Nephron (organoid): ENCODE data around the gene CA9.
A peak's percentile ranks its signal among the peaks of the same experiment; 100 is the strongest.

Experiments used
- H3K27ac Mint-ChIP-seq, 3 experiments: 2 replicates each; pipeline ENCODE4 v1.8.0; 2020; ENCODE audit warnings: mixed read lengths in 3 of 3, mild to moderate bottlenecking in 2 of 3, moderate library complexity in 1 of 3
- H3K27me3 Mint-ChIP-seq: 2 replicates; pipeline ENCODE4 v1.8.0; 2021; ENCODE audit warnings: low read depth, mild to moderate bottlenecking, moderate library complexity, mixed read lengths
- H3K36me3 Mint-ChIP-seq: 2 replicates; pipeline ENCODE4 v1.8.0; 2020; ENCODE audit warnings: low read depth, mixed read lengths
- H3K4me1 Mint-ChIP-seq: 2 replicates; pipeline ENCODE4 v1.8.0; 2020; ENCODE audit warnings: mixed read lengths
- H3K4me3 Mint-ChIP-seq, 3 experiments: 2 replicates each; pipeline ENCODE4 v1.8.0; 2020; ENCODE audit warnings: mild to moderate bottlenecking in 3 of 3, mixed read lengths in 3 of 3, moderate library complexity in 2 of 3
- H3K9me3 Mint-ChIP-seq: 2 replicates; pipeline ENCODE4 v1.8.0; 2020; ENCODE audit warnings: mixed read lengths
- CTCF ChIP-seq, 3 experiments: fragments of 200-600 bp; sonication (generic); IDR thresholded peaks; one replicate each; pipeline ENCODE4 v1.5.0; 2021; ENCODE audit warnings: antibody characterized with exemption in 3 of 3; ENCODE audit not compliant: unreplicated experiment in 3 of 3

The CA9 gene

DNA sequence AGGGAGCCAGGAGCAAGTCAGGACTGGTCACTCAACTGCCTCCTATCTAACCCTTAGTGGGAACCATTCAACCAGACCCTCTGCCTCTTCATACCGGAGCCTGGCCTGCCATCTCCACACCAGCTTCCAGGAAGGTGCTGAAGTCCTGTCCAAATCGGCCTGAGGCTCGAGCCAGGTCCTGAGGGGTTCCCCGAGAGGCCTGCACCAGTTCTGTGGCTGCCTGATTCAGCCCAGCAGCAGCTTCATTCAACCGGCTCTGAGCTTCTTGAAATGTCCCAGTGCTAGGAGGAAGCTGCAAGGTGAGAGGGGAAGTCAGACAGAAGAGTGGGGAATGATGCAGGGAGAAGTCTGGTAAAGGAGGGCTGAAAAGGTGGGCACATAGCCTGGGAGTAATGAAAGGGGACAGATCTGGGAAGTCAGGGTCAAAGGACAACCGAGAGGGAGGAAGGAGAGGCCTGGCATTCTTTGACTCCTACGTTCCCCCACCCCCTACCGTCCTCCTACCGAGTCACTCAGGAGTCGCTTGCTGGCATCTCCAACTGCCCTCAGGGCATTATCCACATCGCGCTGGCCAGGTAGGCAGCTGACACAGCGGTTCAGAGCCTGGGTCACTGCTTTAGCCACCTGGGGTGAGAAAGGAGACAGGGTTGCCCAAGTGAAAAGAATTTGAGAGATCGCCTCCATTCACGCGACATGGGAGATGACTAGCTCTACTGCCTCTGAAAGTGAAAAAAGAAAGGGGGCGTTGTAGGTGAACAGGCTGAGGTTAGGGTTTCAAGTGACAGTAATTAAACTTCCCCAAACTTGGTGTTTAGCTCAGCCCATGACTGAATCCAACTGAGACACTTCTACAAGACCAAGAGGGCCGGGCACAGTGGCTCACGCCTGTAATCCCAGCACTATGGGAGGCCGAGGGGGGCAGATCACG is 38.0 kb downstream of the CA9 start:
- TF ChIP-seq CTCF (IDR thresholded peaks at IDR 0.05; ENCODE audit: unreplicated experiment in 3 of 3) = no peak
- Mint-ChIP-seq H3K36me3 (peaks cover 89% of the 10 kb centered on the region), H3K4me3 (no peak overlapping the region), H3K27me3 (no peaks in the 10 kb centered on the region), H3K9me3 (no peaks in the 10 kb centered on the region), H3K27ac (peak overlapping the region in 1 of 3 experiments; percentile 55), H3K4me1 (no peaks in the 10 kb centered on the region)

- no peak for TF ChIP-seq CTCF (IDR thresholded peaks at IDR 0.05; ENCODE audit: unreplicated experiment in 3 of 3)
- Mint-ChIP-seq H3K27ac (no peak overlapping the region), H3K27me3 (no peaks in the 10 kb centered on the region), H3K4me3 (no peak overlapping the region), H3K4me1 (peaks cover 5% of the 10 kb centered on the region), H3K9me3 (no peaks in the 10 kb centered on the region), H3K36me3 (peaks cover 87% of the 10 kb centered on the region)
Measured at GRCh38 chr9:35712762-35713400, 39.2 kb downstream of the CA9 start.

- H3K27me3 Mint-ChIP-seq = no peaks in the 10 kb centered on the region
- H3K36me3 Mint-ChIP-seq = peaks cover 87% of the 10 kb centered on the region
- H3K4me1 Mint-ChIP-seq = peaks cover 5% of the 10 kb centered on the region
- H3K9me3 Mint-ChIP-seq = no peaks in the 10 kb centered on the region
- H3K27ac Mint-ChIP-seq = no peak overlapping the region
- TF ChIP-seq CTCF (IDR thresholded peaks at IDR 0.05; ENCODE audit: unreplicated experiment in 3 of 3) = no peak
- H3K4me3 Mint-ChIP-seq = no peak overlapping the region
Measured at GRCh38 chr9:35713578-35713977, 39.9 kb downstream of the CA9 start.

DNA sequence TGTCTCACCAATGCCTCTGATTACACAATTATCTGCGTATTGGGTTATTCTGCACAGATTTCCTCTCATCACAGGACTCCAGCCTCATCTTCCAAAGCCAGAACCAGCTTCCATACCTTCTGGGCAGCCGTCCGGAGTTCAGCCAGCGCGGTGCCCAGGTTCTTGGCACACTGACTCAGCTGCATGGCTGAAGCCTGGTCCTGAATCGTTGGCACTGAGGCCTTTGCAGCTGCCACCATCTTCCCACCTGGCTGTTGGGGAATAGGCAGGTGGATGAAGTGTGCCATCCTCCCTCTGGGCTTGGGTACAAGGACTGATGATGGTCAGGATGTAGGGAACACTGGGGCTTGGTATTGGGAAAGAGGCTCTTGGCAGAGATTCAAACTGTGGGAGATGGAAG is 40.4 kb downstream of the CA9 start:
- Mint-ChIP-seq H3K4me3 (no peak overlapping the region), H3K9me3 (no peaks in the 10 kb centered on the region), H3K4me1 (peaks cover 5% of the 10 kb centered on the region), H3K36me3 (peaks cover 84% of the 10 kb centered on the region), H3K27ac (no peak overlapping the region), H3K27me3 (no peaks in the 10 kb centered on the region)
- no peak for TF ChIP-seq CTCF (IDR thresholded peaks at IDR 0.05; ENCODE audit: unreplicated experiment in 3 of 3)

GRCh38 chr9:35714579-35715252 is 41.0 kb downstream of the CA9 start:
- H3K36me3 Mint-ChIP-seq = peaks cover 86% of the 10 kb centered on the region
- TF ChIP-seq CTCF (IDR thresholded peaks at IDR 0.05; ENCODE audit: unreplicated experiment in 3 of 3) = no peak
- no peak overlapping the region for H3K4me3 Mint-ChIP-seq
- H3K27me3 Mint-ChIP-seq = no peaks in the 10 kb centered on the region
- H3K9me3 Mint-ChIP-seq = no peaks in the 10 kb centered on the region
- peaks cover 5% of the 10 kb centered on the region for H3K4me1 Mint-ChIP-seq
- peak overlapping the region in 1 of 3 experiments; percentile 49 for H3K27ac Mint-ChIP-seq
